LNCAP (cell line): Measurements from ENCODE around the gene CTXND1.

ENCODE experiments used
- TF ChIP-seq, protein P1 (sequence below): fragments of 450-650 bp; IDR thresholded peaks from 2 replicates; pipeline ENCODE4 v1.5.1; 2017; ENCODE audit warnings: mild to moderate bottlenecking

CTXND1 gene

DNA sequence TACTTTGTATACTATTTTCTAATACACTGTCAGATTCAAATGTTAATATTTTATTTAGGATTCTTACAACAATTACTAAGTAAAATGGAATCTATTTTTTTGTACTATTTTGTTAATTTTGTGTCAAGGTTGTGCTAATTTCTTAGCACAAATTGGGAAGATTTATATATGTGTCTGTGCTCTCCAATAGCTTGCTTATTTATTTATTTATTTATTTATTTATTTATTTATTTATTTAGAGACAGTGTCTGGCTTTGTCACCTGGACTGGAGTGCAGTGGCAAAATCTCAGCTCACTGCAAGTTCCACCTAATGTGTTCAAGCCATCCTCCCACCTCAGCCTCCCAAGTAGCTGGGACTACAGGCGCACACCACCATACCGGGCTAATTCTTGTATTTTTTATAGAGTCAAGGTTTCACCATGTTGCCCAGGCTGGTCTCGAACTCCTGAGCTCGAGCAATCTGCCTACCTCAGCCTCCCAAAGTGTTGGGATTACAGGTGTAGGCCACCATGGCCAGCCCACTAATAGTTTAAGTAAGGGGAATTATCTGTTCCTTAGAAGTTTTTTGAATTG lies 34.6 kb downstream of the CTXND1 start:
- TF ChIP-seq, protein P1, sequence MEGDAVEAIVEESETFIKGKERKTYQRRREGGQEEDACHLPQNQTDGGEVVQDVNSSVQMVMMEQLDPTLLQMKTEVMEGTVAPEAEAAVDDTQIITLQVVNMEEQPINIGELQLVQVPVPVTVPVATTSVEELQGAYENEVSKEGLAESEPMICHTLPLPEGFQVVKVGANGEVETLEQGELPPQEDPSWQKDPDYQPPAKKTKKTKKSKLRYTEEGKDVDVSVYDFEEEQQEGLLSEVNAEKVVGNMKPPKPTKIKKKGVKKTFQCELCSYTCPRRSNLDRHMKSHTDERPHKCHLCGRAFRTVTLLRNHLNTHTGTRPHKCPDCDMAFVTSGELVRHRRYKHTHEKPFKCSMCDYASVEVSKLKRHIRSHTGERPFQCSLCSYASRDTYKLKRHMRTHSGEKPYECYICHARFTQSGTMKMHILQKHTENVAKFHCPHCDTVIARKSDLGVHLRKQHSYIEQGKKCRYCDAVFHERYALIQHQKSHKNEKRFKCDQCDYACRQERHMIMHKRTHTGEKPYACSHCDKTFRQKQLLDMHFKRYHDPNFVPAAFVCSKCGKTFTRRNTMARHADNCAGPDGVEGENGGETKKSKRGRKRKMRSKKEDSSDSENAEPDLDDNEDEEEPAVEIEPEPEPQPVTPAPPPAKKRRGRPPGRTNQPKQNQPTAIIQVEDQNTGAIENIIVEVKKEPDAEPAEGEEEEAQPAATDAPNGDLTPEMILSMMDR, result no peak

DNA sequence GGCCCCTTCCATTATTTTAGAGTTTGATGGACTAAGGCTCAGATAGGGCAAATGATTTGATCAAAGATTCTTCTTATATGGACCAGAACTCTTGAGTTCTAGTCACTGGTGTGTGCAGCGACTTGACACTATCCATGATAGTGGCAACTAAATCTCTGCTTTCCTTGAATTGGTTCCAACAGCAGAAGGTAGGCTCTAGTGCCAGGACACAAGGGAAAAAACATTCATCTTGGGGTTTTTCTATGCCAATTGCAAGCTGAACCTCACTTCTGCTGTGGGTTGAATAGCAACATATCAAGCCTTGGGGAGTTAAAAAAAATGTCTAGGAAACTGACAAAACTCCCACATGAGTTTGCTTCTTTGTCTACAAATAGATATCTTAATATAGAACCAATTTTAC lies 35.1 kb downstream of the CTXND1 start:
- TF ChIP-seq, protein P1, result no peak

DNA sequence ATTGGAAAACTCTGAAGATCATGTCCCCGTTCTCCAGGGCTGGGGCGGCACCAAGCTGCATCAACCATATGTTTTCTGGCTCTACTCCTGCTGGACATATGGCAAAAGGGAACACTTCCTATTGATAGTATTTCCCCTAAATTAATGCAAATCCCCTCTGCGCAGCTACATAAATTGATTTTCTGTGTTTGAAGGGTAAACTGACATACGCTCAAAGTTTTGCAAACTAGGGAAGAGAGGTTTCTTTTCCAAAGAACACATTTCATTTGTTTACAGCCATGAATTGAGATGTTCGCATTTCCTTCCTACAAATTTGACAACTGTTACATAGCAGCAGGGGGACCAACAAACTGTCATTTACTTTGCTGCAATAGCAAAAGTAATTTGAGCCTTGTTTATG lies 35.9 kb downstream of the CTXND1 start:
- TF ChIP-seq, protein P1, result no peak

DNA sequence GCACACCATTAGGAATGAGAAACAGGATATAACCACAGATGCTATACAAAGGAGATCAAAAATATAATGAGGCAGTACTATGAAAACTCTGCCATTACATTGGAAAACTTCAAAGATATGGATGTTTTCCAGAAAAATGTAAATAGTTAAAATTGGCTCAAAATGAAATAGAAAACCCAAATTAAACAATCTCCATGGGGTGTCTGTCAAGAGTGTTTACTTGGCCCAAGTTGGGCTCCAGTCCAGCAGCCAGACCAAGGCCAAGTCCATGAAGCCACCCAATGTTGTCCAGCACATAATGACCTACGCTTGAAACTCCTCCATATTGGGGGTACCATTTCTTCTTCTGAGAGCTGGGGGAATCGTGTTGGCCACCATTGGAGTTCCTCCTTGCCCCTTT lies 37.1 kb downstream of the CTXND1 start:
- TF ChIP-seq, protein P1, result no peak

DNA sequence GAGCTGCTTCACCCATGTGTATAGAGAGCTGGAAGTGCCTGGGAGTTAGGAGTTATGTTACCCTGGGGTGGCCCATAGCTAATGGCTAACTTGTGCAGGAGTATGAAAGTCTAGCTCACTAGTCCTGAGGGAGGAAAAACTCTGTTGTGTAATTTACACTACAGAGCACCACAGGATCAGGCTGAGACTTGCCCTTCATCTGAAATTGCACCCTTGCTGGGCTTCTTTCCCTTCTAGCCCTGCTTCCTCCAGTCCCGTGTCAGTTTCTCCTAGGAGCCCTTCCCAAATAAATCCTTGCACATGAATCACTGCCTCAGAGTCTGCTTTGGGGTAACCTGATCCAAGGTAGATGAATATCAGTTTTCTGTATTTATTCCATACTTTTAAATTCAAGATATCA lies 40.0 kb downstream of the CTXND1 start:
- TF ChIP-seq, protein P1, result no peak

DNA sequence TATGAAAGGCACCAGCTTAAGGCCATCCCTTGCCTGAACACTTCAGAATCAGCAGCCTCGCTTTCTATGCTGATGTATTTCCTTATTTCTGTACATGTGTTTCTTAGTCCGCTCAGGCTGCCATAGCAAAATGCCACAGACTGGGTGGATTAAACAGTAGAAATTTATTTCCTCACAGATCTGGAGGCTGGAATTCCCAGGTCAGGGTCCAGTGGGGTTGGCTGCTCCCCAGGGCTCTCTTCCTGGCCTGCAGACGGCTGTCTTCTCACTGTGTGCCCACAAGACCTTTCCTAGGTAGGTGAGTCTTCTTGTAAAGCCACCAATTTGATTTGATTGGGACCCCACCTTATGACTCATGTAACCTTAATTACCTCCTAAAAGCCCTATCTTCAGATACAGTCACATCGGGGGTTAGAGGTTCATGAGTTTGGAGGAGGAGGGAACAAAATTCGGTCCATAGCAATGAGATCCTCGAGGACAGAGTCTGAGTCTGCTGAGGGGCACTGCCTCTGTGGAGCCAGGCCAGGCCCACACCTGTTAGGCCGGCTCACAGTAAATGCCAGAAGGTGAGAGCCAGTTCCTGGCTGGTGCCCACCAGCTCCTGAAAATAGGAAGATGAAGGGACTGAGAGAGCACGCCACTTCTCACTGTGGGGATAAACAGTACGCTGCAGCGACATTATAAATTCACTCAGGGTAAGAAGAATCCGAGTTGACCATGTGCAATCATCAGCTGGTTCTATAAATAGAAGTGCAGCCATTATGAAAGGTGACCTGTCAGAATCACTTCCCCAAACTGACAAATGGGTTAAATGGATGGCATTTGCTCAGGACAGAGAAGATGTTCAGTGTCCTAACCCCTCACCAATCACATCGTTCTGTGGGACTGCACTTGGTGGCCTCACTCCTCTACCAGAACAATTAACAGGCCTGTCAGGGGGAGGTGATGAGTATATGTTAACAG lies 41.1 kb downstream of the CTXND1 start:
- TF ChIP-seq, protein P1, result no peak

DNA sequence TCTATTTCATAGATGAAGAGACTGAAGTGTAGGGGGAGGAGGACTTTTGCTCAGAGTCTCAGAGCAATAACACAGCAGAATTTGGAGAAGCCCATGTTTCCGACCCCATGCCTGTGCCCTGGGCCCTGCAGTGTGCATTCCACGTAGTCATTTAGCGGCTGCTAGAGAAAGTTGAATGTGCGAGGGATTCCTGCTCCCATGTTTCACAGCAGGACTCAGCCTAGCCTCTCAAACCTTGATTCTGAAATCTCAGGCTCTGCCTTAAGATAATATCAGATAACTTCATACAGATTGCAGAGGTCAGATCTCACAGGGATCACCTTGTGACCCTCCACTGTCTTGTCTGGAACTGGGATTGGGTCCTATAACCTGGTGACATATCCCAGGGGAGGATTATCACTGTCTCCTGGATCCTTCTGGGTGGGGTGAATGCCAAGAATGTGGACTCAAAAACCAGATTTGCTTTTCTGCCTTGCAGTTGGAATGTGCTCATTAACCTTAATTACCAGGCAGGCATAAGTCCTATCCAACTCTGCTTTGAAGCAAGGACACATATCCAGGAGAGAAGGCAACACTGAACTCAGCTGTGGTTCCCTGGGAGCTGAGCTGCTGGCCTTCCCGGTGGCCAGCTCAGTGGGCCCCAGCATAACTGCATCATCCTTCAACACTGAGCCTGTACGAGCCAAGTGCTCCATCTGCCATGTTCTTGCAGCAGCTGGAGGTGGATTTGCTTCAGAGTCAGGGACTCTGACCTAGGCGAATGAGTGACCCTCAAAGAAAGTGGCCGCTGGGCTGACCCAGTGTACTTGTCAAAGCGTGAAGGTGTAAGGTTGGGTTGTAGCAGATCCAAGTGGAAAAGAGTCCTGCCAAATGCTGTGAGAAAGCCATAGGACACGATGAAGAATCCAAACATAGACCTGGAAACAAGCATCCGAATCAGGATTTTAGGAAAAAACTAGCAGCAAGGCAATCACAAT lies 43.0 kb downstream of the CTXND1 start:
- TF ChIP-seq, protein P1, result no peak
